ENCODE measurements around the gene PCDH9. TPM values are rescaled to one million over a fixed set of nuclear protein-coding genes. Genes with fewer than 3 reads are reported as not detected.

The PCDH9 gene
- polyA plus RNA-seq, 1 of the 3 experiments (the other 2 are of a cell fraction): 1.3 TPM

DNA sequence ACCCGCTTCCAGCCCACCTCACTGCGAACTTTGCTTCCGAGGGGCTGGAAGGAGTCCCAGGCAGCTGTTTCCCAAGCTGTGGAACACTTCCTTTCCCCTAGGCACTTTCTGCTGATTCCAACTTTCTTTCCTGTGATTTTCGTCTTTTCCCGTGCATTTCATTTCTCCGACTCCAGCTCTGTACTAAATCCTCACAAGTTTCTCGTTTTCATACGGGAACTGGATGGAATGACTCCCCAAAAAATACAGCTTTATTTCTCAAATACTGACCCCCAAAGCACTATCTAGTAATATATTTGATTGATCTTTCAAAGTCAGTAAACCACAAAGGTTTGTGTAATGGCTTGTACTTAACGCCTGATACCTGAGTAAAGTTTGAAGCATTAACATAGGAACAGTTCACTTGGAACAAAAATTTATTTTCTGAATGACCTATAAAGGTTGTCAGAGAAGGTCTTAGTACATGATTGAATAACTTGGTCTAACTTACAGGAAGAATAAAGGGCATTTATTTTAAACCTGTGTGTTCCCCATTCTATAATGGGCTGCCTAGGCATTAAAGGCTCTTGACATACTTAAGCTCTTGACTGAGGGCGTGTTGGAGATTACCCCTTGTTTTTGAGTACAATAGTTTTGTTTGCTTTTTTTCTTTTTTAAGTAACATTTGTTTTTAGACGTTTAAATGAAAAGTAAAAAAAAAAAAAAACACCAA lies 1.3 kb upstream of the PCDH9 start:
- DNase-seq: no peak
- TF ChIP-seq, protein P1, sequence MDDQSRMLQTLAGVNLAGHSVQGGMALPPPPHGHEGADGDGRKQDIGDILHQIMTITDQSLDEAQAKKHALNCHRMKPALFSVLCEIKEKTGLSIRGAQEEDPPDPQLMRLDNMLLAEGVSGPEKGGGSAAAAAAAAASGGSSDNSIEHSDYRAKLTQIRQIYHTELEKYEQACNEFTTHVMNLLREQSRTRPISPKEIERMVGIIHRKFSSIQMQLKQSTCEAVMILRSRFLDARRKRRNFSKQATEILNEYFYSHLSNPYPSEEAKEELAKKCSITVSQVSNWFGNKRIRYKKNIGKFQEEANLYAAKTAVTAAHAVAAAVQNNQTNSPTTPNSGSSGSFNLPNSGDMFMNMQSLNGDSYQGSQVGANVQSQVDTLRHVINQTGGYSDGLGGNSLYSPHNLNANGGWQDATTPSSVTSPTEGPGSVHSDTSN (IDR thresholded peaks at IDR 0.05): no peak
- Histone ChIP-seq H3K4me2 (peak overlapping the region; percentile 72), H3K27ac (ENCODE audit: low read depth in 2 of 2, low read length in 1 of 2) (peak overlapping the region; percentile 86 to 96), H3K4me3 (ENCODE audit: low read depth in 2 of 2, low read length in 1 of 2) (peak overlapping the region; percentile 73 to 97), H3K4me1 (ENCODE audit: control insufficient read depth in 1 of 2, insufficient read depth in 2 of 2, low read depth in 1 of 2, low read length in 1 of 2) (peaks cover 0 to 19% of the 10 kb centered on the region in 2 experiments; a peak in 2 of 4 replicates), H3K9me2 (no peaks in the 10 kb centered on the region), H3F3A (replicated peaks; ENCODE audit: insufficient read depth) (peaks cover 7% of the 10 kb centered on the region), H3K36me3 (replicated peaks in 1 of 2; ENCODE audit: control insufficient read depth in 1 of 2, insufficient read depth in 2 of 2, low read length in 1 of 2) (no peaks in the 10 kb centered on the region), H3K9me3 (no peaks in the 10 kb centered on the region), H4K20me1 (ENCODE audit: insufficient read depth) (no peaks in the 10 kb centered on the region), H3K27me3 (ENCODE audit: insufficient read depth) (no peaks in the 10 kb centered on the region), H2AFZ (ENCODE audit: low read depth) (peak overlapping the region; percentile 75), H3K79me2 (ENCODE audit: insufficient read depth) (no peaks in the 10 kb centered on the region), H3K9ac (peak overlapping the region; percentile 78)
- ChIA-PET CTCF (interaction anchor here (0.9 to 1.6 kb wide), 2 partner anchors 185 to 543 kb away, joined by 3 to 4 read pairs; no protein-coding TSS in a partner anchor), POLR2A (no interaction called here)
- WGBS (ENCODE audit: low lambda C conversion rate): 20% methylated on average over 9 of the region's 11 CpGs

DNA sequence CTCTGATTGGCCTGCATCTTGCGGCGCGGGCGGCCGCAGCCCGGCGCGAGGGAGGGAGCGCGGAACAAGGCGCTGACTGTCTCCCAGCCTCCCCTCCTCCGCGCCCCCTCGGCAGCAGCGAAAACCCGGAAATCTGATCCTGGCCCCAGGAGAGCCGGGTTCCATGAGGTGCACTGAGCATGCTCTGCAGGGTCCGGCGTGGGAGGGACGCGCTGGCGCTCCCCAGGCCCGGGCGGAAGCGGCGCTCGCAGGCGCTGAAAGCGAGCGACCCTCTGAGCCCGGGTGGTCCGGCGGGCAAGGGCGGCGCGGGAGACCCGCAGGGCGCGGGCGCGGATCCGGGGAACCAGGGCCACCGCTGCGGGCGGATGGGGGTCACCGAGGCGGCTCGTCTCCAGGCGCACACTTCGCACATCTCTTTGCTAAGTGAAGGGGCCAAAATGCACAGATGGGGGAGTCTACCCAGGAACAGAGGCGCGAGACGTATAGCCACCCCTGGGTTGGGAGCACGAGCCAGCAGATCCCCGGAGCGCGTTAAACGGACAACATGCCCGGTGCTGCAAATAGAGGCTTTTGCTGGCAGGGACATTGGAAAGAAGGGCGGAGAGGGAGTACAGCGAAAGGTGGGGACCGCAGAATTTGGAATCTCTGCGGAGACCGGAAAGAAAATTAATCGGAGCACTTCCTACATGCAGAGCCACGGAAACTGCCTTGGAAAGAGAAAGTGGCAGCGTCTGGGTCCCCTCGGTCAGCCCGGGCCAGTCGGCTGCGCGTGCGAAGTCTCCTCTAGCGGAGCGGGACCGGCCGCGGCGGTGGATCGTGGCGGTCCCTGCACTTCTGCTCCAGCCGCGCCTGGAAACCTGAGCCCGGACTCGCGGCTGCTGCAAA lies 510 bp upstream of the PCDH9 start:
- Histone ChIP-seq H3K9me3 (no peaks in the 10 kb centered on the region), H3K4me2 (peak overlapping the region; percentile 73), H3K36me3 (replicated peaks in 1 of 2; ENCODE audit: control insufficient read depth in 1 of 2, insufficient read depth in 2 of 2, low read length in 1 of 2) (no peaks in the 10 kb centered on the region), H2AFZ (ENCODE audit: low read depth) (peak overlapping the region; percentile 75), H3K4me1 (ENCODE audit: control insufficient read depth in 1 of 2, insufficient read depth in 2 of 2, low read depth in 1 of 2, low read length in 1 of 2) (peaks cover 0 to 19% of the 10 kb centered on the region in 2 experiments; a peak in 2 of 4 replicates), H3K27ac (ENCODE audit: low read depth in 2 of 2, low read length in 1 of 2) (peak overlapping the region; percentile 86 to 96), H3K9me2 (no peaks in the 10 kb centered on the region), H3K4me3 (ENCODE audit: low read depth in 2 of 2, low read length in 1 of 2) (peak overlapping the region; percentile 73 to 97), H3F3A (replicated peaks; ENCODE audit: insufficient read depth) (peaks cover 7% of the 10 kb centered on the region), H3K79me2 (ENCODE audit: insufficient read depth) (no peaks in the 10 kb centered on the region), H3K27me3 (ENCODE audit: insufficient read depth) (no peaks in the 10 kb centered on the region), H3K9ac (peak overlapping the region; percentile 78), H4K20me1 (ENCODE audit: insufficient read depth) (no peaks in the 10 kb centered on the region)
- ChIA-PET CTCF (interaction anchor here (1.6 kb wide), 1 partner anchor 543 kb away, joined by 4 read pairs; no protein-coding TSS in a partner anchor), POLR2A (no interaction called here)
- 2% methylated on average over 27 of the region's 86 CpGs for WGBS (ENCODE audit: low lambda C conversion rate)
- DNase-seq: peak; percentile 96
- TF ChIP-seq SIN3A (IDR thresholded peaks at IDR 0.05; ENCODE audit: borderline replicate concordance, low read depth, low read length) (no peak; the same call in 1 of the 2 replicates), NFIC (IDR thresholded peaks at IDR 0.05; ENCODE audit: borderline replicate concordance) (peak; percentile 3; the same call in 1 of the 2 replicates), RCOR1 (IDR thresholded peaks at IDR 0.05; ENCODE audit: low read length) (no peak), TCF12 (IDR thresholded peaks at IDR 0.05) (no peak), ELF1 (IDR thresholded peaks at IDR 0.05) (peak; percentile 62), EZH2phosphoT487 (IDR thresholded peaks at IDR 0.05; ENCODE audit: borderline replicate concordance, low read depth) (no peak), RXRA (IDR thresholded peaks at IDR 0.05; ENCODE audit: borderline replicate concordance, low read depth) (no peak), CHD2 (IDR thresholded peaks at IDR 0.05; ENCODE audit: low read length, partially characterized antibody) (peak; percentile 82), JUND (IDR thresholded peaks at IDR 0.05) (peak; percentile 44; the same call in 1 of the 2 replicates), TEAD4 (IDR thresholded peaks at IDR 0.05; ENCODE audit: borderline replicate concordance, insufficient read depth) (no peak), NRF1 (IDR thresholded peaks at IDR 0.05; ENCODE audit: low read depth, low read length) (peak; percentile 78), TAF1 (IDR thresholded peaks at IDR 0.05; ENCODE audit: borderline replicate concordance, low read depth, low read length) (no peak), GATA2 (CRISPR knock-in tag; IDR thresholded peaks at IDR 0.05) (no peak)
- TF ChIP-seq, protein P2, sequence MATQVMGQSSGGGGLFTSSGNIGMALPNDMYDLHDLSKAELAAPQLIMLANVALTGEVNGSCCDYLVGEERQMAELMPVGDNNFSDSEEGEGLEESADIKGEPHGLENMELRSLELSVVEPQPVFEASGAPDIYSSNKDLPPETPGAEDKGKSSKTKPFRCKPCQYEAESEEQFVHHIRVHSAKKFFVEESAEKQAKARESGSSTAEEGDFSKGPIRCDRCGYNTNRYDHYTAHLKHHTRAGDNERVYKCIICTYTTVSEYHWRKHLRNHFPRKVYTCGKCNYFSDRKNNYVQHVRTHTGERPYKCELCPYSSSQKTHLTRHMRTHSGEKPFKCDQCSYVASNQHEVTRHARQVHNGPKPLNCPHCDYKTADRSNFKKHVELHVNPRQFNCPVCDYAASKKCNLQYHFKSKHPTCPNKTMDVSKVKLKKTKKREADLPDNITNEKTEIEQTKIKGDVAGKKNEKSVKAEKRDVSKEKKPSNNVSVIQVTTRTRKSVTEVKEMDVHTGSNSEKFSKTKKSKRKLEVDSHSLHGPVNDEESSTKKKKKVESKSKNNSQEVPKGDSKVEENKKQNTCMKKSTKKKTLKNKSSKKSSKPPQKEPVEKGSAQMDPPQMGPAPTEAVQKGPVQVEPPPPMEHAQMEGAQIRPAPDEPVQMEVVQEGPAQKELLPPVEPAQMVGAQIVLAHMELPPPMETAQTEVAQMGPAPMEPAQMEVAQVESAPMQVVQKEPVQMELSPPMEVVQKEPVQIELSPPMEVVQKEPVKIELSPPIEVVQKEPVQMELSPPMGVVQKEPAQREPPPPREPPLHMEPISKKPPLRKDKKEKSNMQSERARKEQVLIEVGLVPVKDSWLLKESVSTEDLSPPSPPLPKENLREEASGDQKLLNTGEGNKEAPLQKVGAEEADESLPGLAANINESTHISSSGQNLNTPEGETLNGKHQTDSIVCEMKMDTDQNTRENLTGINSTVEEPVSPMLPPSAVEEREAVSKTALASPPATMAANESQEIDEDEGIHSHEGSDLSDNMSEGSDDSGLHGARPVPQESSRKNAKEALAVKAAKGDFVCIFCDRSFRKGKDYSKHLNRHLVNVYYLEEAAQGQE (IDR thresholded peaks at IDR 0.05; ENCODE audit: low read depth, low read length): no peak
- TF ChIP-seq, protein P1 (IDR thresholded peaks at IDR 0.05): 0 out of 2 replicates have a peak, but pooled peaks have one; percentile 1
- TF ChIP-seq, protein P3, sequence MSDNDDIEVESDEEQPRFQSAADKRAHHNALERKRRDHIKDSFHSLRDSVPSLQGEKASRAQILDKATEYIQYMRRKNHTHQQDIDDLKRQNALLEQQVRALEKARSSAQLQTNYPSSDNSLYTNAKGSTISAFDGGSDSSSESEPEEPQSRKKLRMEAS (IDR thresholded peaks at IDR 0.05; ENCODE audit: low read depth): peak; percentile 6; the same call in 1 of the 2 replicates
- TF ChIP-seq, protein P4, sequence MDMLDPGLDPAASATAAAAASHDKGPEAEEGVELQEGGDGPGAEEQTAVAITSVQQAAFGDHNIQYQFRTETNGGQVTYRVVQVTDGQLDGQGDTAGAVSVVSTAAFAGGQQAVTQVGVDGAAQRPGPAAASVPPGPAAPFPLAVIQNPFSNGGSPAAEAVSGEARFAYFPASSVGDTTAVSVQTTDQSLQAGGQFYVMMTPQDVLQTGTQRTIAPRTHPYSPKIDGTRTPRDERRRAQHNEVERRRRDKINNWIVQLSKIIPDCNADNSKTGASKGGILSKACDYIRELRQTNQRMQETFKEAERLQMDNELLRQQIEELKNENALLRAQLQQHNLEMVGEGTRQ (IDR thresholded peaks at IDR 0.05; ENCODE audit: borderline replicate concordance, low read depth, low read length): no peak

Measured in SK-N-SH (cell line).